Measurements from ENCODE around the gene CDR2. TPM values are rescaled to one million over a fixed set of nuclear protein-coding genes. Genes with fewer than 3 reads are reported as not detected.
A peak's percentile ranks its signal among the peaks of the same experiment; 100 is the strongest.

The CDR2 gene
- total and polyA plus RNA-seq, 2 of the 13 experiments (the other 11 are each of a cell fraction or from before 2014, with no cell fraction given): 59.0 to 78.9 TPM

- ChIA-PET CTCF (ENCODE audit: low intra/inter-chr PET ratio, low total read pairs) (no interaction called here), POLR2A (interaction anchor here (1.4 kb wide), 1 partner anchor 26 kb away, joined by 3 read pairs; no protein-coding TSS in a partner anchor)
- intact Hi-C loops (cut with micrococcal nuclease; ENCODE audit: unreplicated experiment): no loop called here
- H4K20me1 ChIP-seq (ENCODE audit: insufficient read depth, low read length): 0 out of 2 replicates have a peak, but pooled peaks cover 10% of the 10 kb centered on the region
- H3K36me3 ChIP-seq (replicated peaks in 1 of 2; ENCODE audit: control insufficient read depth in 1 of 2, insufficient read depth in 2 of 2, low read length in 2 of 2): peaks cover 74 to 97% of the 10 kb centered on the region in 2 experiments
- ATAC-seq (no peak), FAIRE-seq (no peak), DNase-seq (ENCODE audit: low spot score) (no peak)
- in situ Hi-C loops (cut with HindIII; ENCODE audit: extremely low pct_ligation_motif_present, low pct_unique_long_range_greater_than_20kb): loop anchor here (25.0 kb wide), 2 partner anchors 765 to 1165 kb away; partner anchors contain the start of genes DNAH3 and LDAF1
- H3K79me2 ChIP-seq (ENCODE audit: insufficient read depth, low read length): no peaks in the 10 kb centered on the region
- H3K9me3 ChIP-seq (ENCODE audit: low read length): no peaks in the 10 kb centered on the region
- H3K9ac ChIP-seq (ENCODE audit: insufficient read depth, low read depth, low read length): no peak overlapping the region
- no peak overlapping the region for H3K4me2 ChIP-seq (ENCODE audit: low read depth, low read length)
- WGBS (ENCODE audit: low lambda C conversion rate): 96% methylated on average over 6 of the region's 6 CpGs
- no peak overlapping the region for H2AFZ ChIP-seq (ENCODE audit: low read length)
- no peak overlapping the region for H3K27ac ChIP-seq (ENCODE audit: extremely low read length, insufficient read depth, low read length)
- no peaks in the 10 kb centered on the region for H3K27me3 ChIP-seq (ENCODE audit: control insufficient read depth in 1 of 2, insufficient read depth in 2 of 2, low read length in 2 of 2)
- TF ChIP-seq SAP130 (CRISPR knock-in tag; IDR thresholded peaks at IDR 0.05; ENCODE audit: low read depth) (no peak), STAT5B (CRISPR knock-in tag; IDR thresholded peaks at IDR 0.05) (no peak), POLR2A (IDR thresholded peaks at IDR 0.05; ENCODE audit: insufficient read depth in 1 of 2, low read depth in 2 of 2, low read length in 2 of 2) (peak; percentile 31 to 36; a peak in 2 of 4 replicates), RBM22 (optimal IDR thresholded peaks at IDR 0.05; ENCODE audit: low read length) (peak; percentile 83), ZNF768 (CRISPR knock-in tag; IDR thresholded peaks at IDR 0.05) (0 out of 2 replicates have a peak, but pooled peaks have one; percentile 49), E2F1 (CRISPR knock-in tag; IDR thresholded peaks at IDR 0.05) (no peak)
- no peak overlapping the region for H3K4me3 ChIP-seq (replicated peaks in 1 of 3; ENCODE audit: insufficient read depth in 1 of 3, low read depth in 2 of 3, low read length in 3 of 3)
- H3K4me1 ChIP-seq (ENCODE audit: insufficient read depth, low read length): no peaks in the 10 kb centered on the region
- no TSS peak for BruUV-seq (replicated peaks)
These were observed 47.0 kb downstream of the CDR2 start for GRCh38 chr16:22327446-22327775.

- H3K4me3 ChIP-seq (replicated peaks in 1 of 3; ENCODE audit: insufficient read depth in 1 of 3, low read depth in 2 of 3, low read length in 3 of 3): no peak overlapping the region
- no peak for DNase-seq (ENCODE audit: low spot score)
- no peak overlapping the region for H2AFZ ChIP-seq (ENCODE audit: low read length)
- ChIA-PET CTCF (ENCODE audit: low intra/inter-chr PET ratio, low total read pairs) (no interaction called here), POLR2A (interaction anchor here (1.4 kb wide), 1 partner anchor 27 kb away, joined by 3 read pairs; no protein-coding TSS in a partner anchor)
- no peaks in the 10 kb centered on the region for H3K9me3 ChIP-seq (ENCODE audit: low read length)
- no peak for FAIRE-seq
- no peaks in the 10 kb centered on the region for H3K27me3 ChIP-seq (ENCODE audit: control insufficient read depth in 1 of 2, insufficient read depth in 2 of 2, low read length in 2 of 2)
- no peaks in the 10 kb centered on the region for H3K4me1 ChIP-seq (ENCODE audit: insufficient read depth, low read length)
- H4K20me1 ChIP-seq (ENCODE audit: insufficient read depth, low read length): peaks cover 15% of the 10 kb centered on the region; the same call in 1 of the 2 replicates
- H3K79me2 ChIP-seq (ENCODE audit: insufficient read depth, low read length): peaks cover 5% of the 10 kb centered on the region
- H3K36me3 ChIP-seq (replicated peaks in 1 of 2; ENCODE audit: control insufficient read depth in 1 of 2, insufficient read depth in 2 of 2, low read length in 2 of 2): peaks cover 73 to 97% of the 10 kb centered on the region in 2 experiments
- intact Hi-C loops (cut with micrococcal nuclease; ENCODE audit: unreplicated experiment) (no loop called here), in situ Hi-C loops (cut with HindIII; ENCODE audit: extremely low pct_ligation_motif_present, low pct_unique_long_range_greater_than_20kb) (loop anchor here (25.0 kb wide), 2 partner anchors 765 to 1165 kb away; partner anchors contain the start of genes DNAH3 and LDAF1)
- no peak; the same call in 1 of the 3 replicates for ATAC-seq
- no peak overlapping the region for H3K27ac ChIP-seq (ENCODE audit: extremely low read length, insufficient read depth, low read length)
- WGBS (ENCODE audit: low lambda C conversion rate): 99% methylated on average over 13 of the region's 13 CpGs
- BruUV-seq (replicated peaks): no TSS peak
- no peak overlapping the region for H3K9ac ChIP-seq (ENCODE audit: insufficient read depth, low read depth, low read length)
- H3K4me2 ChIP-seq (ENCODE audit: low read depth, low read length): no peak overlapping the region
- TF ChIP-seq RBM22 (optimal IDR thresholded peaks at IDR 0.05; ENCODE audit: low read length): peak; percentile 67
- peak; percentile 9; the same call in 1 of the 2 replicates for TF ChIP-seq ZNF687 (CRISPR knock-in tag; IDR thresholded peaks at IDR 0.05)
- no peak for TF ChIP-seq CENPT (CRISPR knock-in tag; IDR thresholded peaks at IDR 0.05; ENCODE audit: low read depth)
- peak; percentile 13; the same call in 1 of the 2 replicates for TF ChIP-seq ZFX (CRISPR knock-in tag; IDR thresholded peaks at IDR 0.05; ENCODE audit: low read depth)
- 0 out of 2 replicates have a peak, but pooled peaks have one; percentile 13 for TF ChIP-seq AHR (CRISPR knock-in tag; IDR thresholded peaks at IDR 0.05)
- 0 out of 2 replicates have a peak, but pooled peaks have one; percentile 21 for TF ChIP-seq HES4 (CRISPR knock-in tag; IDR thresholded peaks at IDR 0.05; ENCODE audit: borderline replicate concordance)
These were observed 47.5 kb downstream of the CDR2 start for GRCh38 chr16:22326771-22327445.

Data from HepG2 (cell line).